ENCODE results near the gene MICU1. TPM values are rescaled to one million over a fixed set of nuclear protein-coding genes. Genes with fewer than 3 reads are reported as not detected.

The MICU1 gene
- total RNA-seq, 1 experiment from 2014 or later, result 40.3 TPM

- H3K9me3 ChIP-seq (ENCODE audit: low read length), result no peaks in the 10 kb centered on the region
- H3K4me1 ChIP-seq (ENCODE audit: low read length), result no peaks in the 10 kb centered on the region; the same call in 1 of the 2 replicates
- no peak overlapping the region for H3K4me3 ChIP-seq (ENCODE audit: low read length)
- no peaks in the 10 kb centered on the region for H3K36me3 ChIP-seq (ENCODE audit: insufficient read depth, low read length)
- H3K27ac ChIP-seq (ENCODE audit: low read length), result no peak overlapping the region
- H3K9ac ChIP-seq (ENCODE audit: low read length), result no peak overlapping the region
- no peak for DNase-seq
- H3K79me2 ChIP-seq (ENCODE audit: low read length), result no peaks in the 10 kb centered on the region
- no peaks in the 10 kb centered on the region for H3K9me2 ChIP-seq (replicated peaks; ENCODE audit: insufficient read depth, low read length)
- no peak overlapping the region for H3K4me2 ChIP-seq (ENCODE audit: low read depth, low read length, poor library complexity, severe bottlenecking)
- H2AFZ ChIP-seq (ENCODE audit: low read length), result no peak overlapping the region
- H4K20me1 ChIP-seq (ENCODE audit: insufficient read depth, low read depth, low read length), result no peaks in the 10 kb centered on the region
- H3K27me3 ChIP-seq (ENCODE audit: low read length), result no peaks in the 10 kb centered on the region
Observed at GRCh38 chr10:72642318-72642717, 16.4 kb upstream of the MICU1 start.

GRCh38 chr10:72639441-72639873 lies 13.6 kb upstream of the MICU1 start:
- DNase-seq, result no peak
- no peaks in the 10 kb centered on the region for H3K36me3 ChIP-seq (ENCODE audit: insufficient read depth, low read length)
- no peaks in the 10 kb centered on the region for H3K9me2 ChIP-seq (replicated peaks; ENCODE audit: insufficient read depth, low read length)
- no peak overlapping the region for H3K27ac ChIP-seq (ENCODE audit: low read length)
- H3K27me3 ChIP-seq (ENCODE audit: low read length), result no peaks in the 10 kb centered on the region
- H2AFZ ChIP-seq (ENCODE audit: low read length), result peak overlapping the region; percentile 20; the same call in 1 of the 2 replicates
- H3K9me3 ChIP-seq (ENCODE audit: low read length), result no peaks in the 10 kb centered on the region
- H3K4me1 ChIP-seq (ENCODE audit: low read length), result no peaks in the 10 kb centered on the region; the same call in 1 of the 2 replicates
- H3K79me2 ChIP-seq (ENCODE audit: low read length), result no peaks in the 10 kb centered on the region
- no peaks in the 10 kb centered on the region for H4K20me1 ChIP-seq (ENCODE audit: insufficient read depth, low read depth, low read length)
- no peak overlapping the region for H3K9ac ChIP-seq (ENCODE audit: low read length)
- no peak overlapping the region for H3K4me2 ChIP-seq (ENCODE audit: low read depth, low read length, poor library complexity, severe bottlenecking)
- no peak overlapping the region for H3K4me3 ChIP-seq (ENCODE audit: low read length)

GRCh38 chr10:72638586-72639440 lies 12.9 kb upstream of the MICU1 start:
- Histone ChIP-seq H3K36me3 (ENCODE audit: insufficient read depth, low read length) (no peaks in the 10 kb centered on the region), H3K79me2 (ENCODE audit: low read length) (no peaks in the 10 kb centered on the region), H3K27ac (ENCODE audit: low read length) (no peak overlapping the region), H3K9me2 (replicated peaks; ENCODE audit: insufficient read depth, low read length) (no peaks in the 10 kb centered on the region), H4K20me1 (ENCODE audit: insufficient read depth, low read depth, low read length) (no peaks in the 10 kb centered on the region), H3K27me3 (ENCODE audit: low read length) (no peaks in the 10 kb centered on the region), H3K4me1 (ENCODE audit: low read length) (no peaks in the 10 kb centered on the region; the same call in 1 of the 2 replicates), H3K9me3 (ENCODE audit: low read length) (no peaks in the 10 kb centered on the region), H2AFZ (ENCODE audit: low read length) (peak overlapping the region; percentile 31; the same call in 1 of the 2 replicates), H3K4me2 (ENCODE audit: low read depth, low read length, poor library complexity, severe bottlenecking) (no peak overlapping the region), H3K9ac (ENCODE audit: low read length) (no peak overlapping the region), H3K4me3 (ENCODE audit: low read length) (no peak overlapping the region)
- DNase-seq, result no peak

GRCh38 chr10:72637398-72637857 lies 11.5 kb upstream of the MICU1 start:
- no peaks in the 10 kb centered on the region for H3K9me3 ChIP-seq (ENCODE audit: low read length)
- H3K9me2 ChIP-seq (replicated peaks; ENCODE audit: insufficient read depth, low read length), result no peaks in the 10 kb centered on the region
- H3K4me3 ChIP-seq (ENCODE audit: low read length), result no peak overlapping the region
- no peaks in the 10 kb centered on the region for H4K20me1 ChIP-seq (ENCODE audit: insufficient read depth, low read depth, low read length)
- peak overlapping the region; percentile 86 for H2AFZ ChIP-seq (ENCODE audit: low read length)
- peak; percentile 47 for DNase-seq
- H3K27me3 ChIP-seq (ENCODE audit: low read length), result no peaks in the 10 kb centered on the region
- H3K79me2 ChIP-seq (ENCODE audit: low read length), result no peaks in the 10 kb centered on the region
- no peak overlapping the region for H3K4me2 ChIP-seq (ENCODE audit: low read depth, low read length, poor library complexity, severe bottlenecking)
- H3K27ac ChIP-seq (ENCODE audit: low read length), result no peak overlapping the region
- no peaks in the 10 kb centered on the region; the same call in 1 of the 2 replicates for H3K4me1 ChIP-seq (ENCODE audit: low read length)
- no peaks in the 10 kb centered on the region for H3K36me3 ChIP-seq (ENCODE audit: insufficient read depth, low read length)
- no peak overlapping the region for H3K9ac ChIP-seq (ENCODE audit: low read length)

GRCh38 chr10:72630144-72630543 lies 4.3 kb upstream of the MICU1 start:
- Histone ChIP-seq H3K9me3 (ENCODE audit: low read length) (no peaks in the 10 kb centered on the region), H2AFZ (ENCODE audit: low read length) (no peak overlapping the region), H3K79me2 (ENCODE audit: low read length) (peaks cover 7% of the 10 kb centered on the region), H3K27me3 (ENCODE audit: low read length) (no peaks in the 10 kb centered on the region), H3K4me3 (ENCODE audit: low read length) (no peak overlapping the region), H3K9ac (ENCODE audit: low read length) (no peak overlapping the region), H4K20me1 (ENCODE audit: insufficient read depth, low read depth, low read length) (no peaks in the 10 kb centered on the region), H3K4me2 (ENCODE audit: low read depth, low read length, poor library complexity, severe bottlenecking) (no peak overlapping the region), H3K4me1 (ENCODE audit: low read length) (peaks cover 6% of the 10 kb centered on the region), H3K36me3 (ENCODE audit: insufficient read depth, low read length) (no peaks in the 10 kb centered on the region), H3K9me2 (replicated peaks; ENCODE audit: insufficient read depth, low read length) (no peaks in the 10 kb centered on the region), H3K27ac (ENCODE audit: low read length) (no peak overlapping the region)
- no peak for DNase-seq

- H3K4me2 ChIP-seq (ENCODE audit: low read depth, low read length, poor library complexity, severe bottlenecking), result peak overlapping the region; percentile 92
- no peak for DNase-seq
- H3K9ac ChIP-seq (ENCODE audit: low read length), result peak overlapping the region; percentile 64
- no peaks in the 10 kb centered on the region for H4K20me1 ChIP-seq (ENCODE audit: insufficient read depth, low read depth, low read length)
- no peaks in the 10 kb centered on the region for H3K9me2 ChIP-seq (replicated peaks; ENCODE audit: insufficient read depth, low read length)
- H3K4me1 ChIP-seq (ENCODE audit: low read length), result peaks cover 19% of the 10 kb centered on the region
- no peaks in the 10 kb centered on the region for H3K9me3 ChIP-seq (ENCODE audit: low read length)
- H3K4me3 ChIP-seq (ENCODE audit: low read length), result peak overlapping the region; percentile 94
- no peak overlapping the region; the same call in 1 of the 2 replicates for H3K27ac ChIP-seq (ENCODE audit: low read length)
- no peaks in the 10 kb centered on the region for H3K27me3 ChIP-seq (ENCODE audit: low read length)
- no peaks in the 10 kb centered on the region for H3K36me3 ChIP-seq (ENCODE audit: insufficient read depth, low read length)
- H2AFZ ChIP-seq (ENCODE audit: low read length), result peak overlapping the region; percentile 71
- H3K79me2 ChIP-seq (ENCODE audit: low read length), result peaks cover 35% of the 10 kb centered on the region
Observed at GRCh38 chr10:72626444-72626754, 520 bp upstream of the MICU1 start.

GRCh38 chr10:72625276-72625607 lies 637 bp downstream of the MICU1 start:
- no peaks in the 10 kb centered on the region for H3K27me3 ChIP-seq (ENCODE audit: low read length)
- peak overlapping the region; percentile 92 for H3K4me2 ChIP-seq (ENCODE audit: low read depth, low read length, poor library complexity, severe bottlenecking)
- H2AFZ ChIP-seq (ENCODE audit: low read length), result peak overlapping the region; percentile 92
- H3K4me3 ChIP-seq (ENCODE audit: low read length), result peak overlapping the region; percentile 94
- H3K9ac ChIP-seq (ENCODE audit: low read length), result peak overlapping the region; percentile 87
- no peaks in the 10 kb centered on the region for H3K9me3 ChIP-seq (ENCODE audit: low read length)
- no peaks in the 10 kb centered on the region for H3K36me3 ChIP-seq (ENCODE audit: insufficient read depth, low read length)
- H3K4me1 ChIP-seq (ENCODE audit: low read length), result peaks cover 19% of the 10 kb centered on the region
- H3K79me2 ChIP-seq (ENCODE audit: low read length), result peaks cover 45% of the 10 kb centered on the region
- no peaks in the 10 kb centered on the region for H4K20me1 ChIP-seq (ENCODE audit: insufficient read depth, low read depth, low read length)
- no peak overlapping the region for H3K27ac ChIP-seq (ENCODE audit: low read length)
- DNase-seq, result no peak
- H3K9me2 ChIP-seq (replicated peaks; ENCODE audit: insufficient read depth, low read length), result no peaks in the 10 kb centered on the region

GRCh38 chr10:72622271-72622670 lies 3.6 kb downstream of the MICU1 start:
- peaks cover 69% of the 10 kb centered on the region for H3K79me2 ChIP-seq (ENCODE audit: low read length)

More at GRCh38 chr10:72622271-72622670, 3.6 kb downstream of the MICU1 start:
- Histone ChIP-seq H3K27me3 (ENCODE audit: low read length) (no peaks in the 10 kb centered on the region), H3K36me3 (ENCODE audit: insufficient read depth, low read length) (no peaks in the 10 kb centered on the region), H3K9me3 (ENCODE audit: low read length) (no peaks in the 10 kb centered on the region), H3K4me2 (ENCODE audit: low read depth, low read length, poor library complexity, severe bottlenecking) (no peak overlapping the region), H4K20me1 (ENCODE audit: insufficient read depth, low read depth, low read length) (no peaks in the 10 kb centered on the region), H3K27ac (ENCODE audit: low read length) (no peak overlapping the region), H3K4me3 (ENCODE audit: low read length) (no peak overlapping the region), H3K9ac (ENCODE audit: low read length) (no peak overlapping the region), H2AFZ (ENCODE audit: low read length) (no peak overlapping the region), H3K9me2 (replicated peaks; ENCODE audit: insufficient read depth, low read length) (no peaks in the 10 kb centered on the region), H3K4me1 (ENCODE audit: low read length) (peaks cover 19% of the 10 kb centered on the region)
- DNase-seq, result no peak

Data from Karpas-422 (cell line).